Measurements from ENCODE around the gene HDGFL3.
"Not testable (repeated sequence)": the region's sequence is repeated elsewhere in the genome, so short reads cannot be mapped to it uniquely, and the experiment has no call there.

Gene HDGFL3

DNA sequence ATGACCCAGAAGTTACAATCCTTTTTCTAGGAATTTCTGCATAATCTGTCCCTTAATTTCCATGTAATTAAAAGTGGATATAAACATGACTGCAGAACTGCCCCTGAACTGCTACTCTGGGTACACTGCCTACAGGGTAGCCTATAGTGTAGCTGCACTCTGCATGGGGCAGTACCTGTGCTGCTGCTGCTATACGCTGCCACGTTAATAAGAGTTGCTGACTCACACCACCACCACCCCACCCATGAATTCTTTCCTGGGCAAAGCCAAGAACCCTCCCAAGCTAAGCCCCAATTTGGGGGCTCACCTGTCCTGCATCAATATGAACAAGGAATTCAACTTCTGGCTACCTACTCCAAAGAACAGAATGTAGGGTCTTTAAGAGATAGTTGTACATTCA, 13.9 kb downstream of the HDGFL3 start:
- no peak for DNase-seq

- DNase-seq: no peak
Measured at GRCh38 chr15:83192742-83193141, 14.9 kb downstream of the HDGFL3 start.

- no peak for DNase-seq
Measured at GRCh38 chr15:83190450-83190849, 17.2 kb downstream of the HDGFL3 start.

DNA sequence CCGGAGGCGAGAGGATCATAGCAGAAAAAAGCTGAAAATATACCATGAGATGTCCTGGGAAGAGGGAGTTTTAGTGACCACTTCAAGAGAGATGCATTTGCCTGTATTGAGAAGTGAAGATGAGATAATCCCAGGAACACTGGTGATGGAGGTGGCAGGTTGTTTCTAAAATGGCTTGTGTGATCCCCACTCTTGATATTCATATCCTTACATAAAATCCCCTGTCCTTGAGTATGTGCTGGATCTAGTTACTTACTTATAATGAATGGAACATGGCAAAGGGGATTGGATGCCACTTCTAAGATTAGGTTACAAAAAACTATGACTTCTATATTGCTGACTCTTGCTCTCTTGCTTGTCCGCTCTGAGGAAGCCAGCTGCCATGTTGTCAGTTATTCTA, 22.1 kb downstream of the HDGFL3 start:
- no peak for DNase-seq

GRCh38 chr15:83178869-83179325, 28.7 kb downstream of the HDGFL3 start:
- no peak for DNase-seq

DNA sequence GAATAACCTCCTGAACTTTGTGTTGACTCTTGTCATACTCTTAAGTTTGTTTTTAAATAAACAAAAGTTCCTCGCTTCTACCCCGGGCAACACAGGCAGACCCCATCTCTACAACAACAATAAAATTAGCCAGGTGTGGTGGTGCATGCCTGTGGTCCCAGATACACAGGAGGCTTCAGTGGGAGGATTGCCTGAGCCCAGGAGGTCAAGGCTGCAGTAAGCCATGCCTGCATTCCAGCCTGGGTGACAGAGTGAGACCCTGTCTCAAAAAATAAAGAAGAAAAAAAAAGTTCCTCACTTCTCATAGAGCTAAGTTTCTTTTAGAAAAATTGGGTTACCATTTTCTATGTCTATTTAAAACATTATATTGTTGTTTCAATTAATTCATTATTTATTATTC, 29.2 kb downstream of the HDGFL3 start:
- no peak for DNase-seq

DNA sequence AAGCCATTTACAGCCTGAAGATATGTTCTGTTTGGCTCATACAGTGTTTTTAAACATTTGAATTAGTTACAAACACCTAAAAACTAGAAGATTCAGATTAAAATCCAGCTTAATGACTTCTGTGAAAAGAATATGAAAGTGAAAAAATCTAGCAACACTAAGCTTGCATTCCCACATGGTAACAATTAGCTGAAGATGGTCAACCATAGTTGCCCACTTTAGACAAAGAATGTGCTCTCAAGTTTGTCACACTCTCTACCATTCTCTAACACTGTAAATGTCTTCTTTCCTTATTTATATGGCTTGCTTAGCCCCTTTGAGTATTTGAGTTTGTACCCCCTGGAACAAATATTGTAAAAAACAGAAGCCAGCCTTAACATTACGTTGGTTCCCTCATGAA, 32.7 kb downstream of the HDGFL3 start:
- DNase-seq: no peak

DNA sequence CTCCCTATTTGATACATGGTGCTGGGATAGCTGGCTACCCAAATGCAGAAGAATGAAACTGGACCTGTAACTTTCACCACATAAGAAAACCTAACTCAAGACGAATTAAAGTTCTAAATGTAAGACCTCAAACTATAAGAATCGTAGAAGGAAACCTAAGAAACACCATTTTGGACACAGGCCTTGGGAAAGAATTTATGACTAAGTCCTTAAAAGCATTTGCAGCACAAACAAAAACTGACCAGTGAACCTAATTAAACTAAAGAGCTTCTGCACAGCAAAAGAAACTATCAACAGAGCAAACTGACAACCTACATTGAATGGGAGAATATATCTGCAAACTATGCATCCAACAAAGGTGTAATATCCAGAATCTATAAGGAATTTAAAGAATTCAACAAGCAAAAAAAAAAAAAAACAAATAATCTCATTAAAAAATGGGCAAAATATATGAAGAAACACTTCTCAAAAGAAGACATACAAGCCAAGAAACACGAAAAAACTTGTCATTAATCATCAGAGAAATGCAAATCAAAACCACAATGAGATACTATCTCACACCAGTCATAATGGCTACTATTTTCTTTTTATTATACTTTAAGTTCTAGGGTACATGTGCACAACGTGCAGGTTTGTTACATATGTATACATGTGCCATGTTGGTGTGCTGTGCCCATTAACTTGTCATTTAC, 37.0 kb downstream of the HDGFL3 start:
- no peak for DNase-seq

- not testable (repeated sequence) for DNase-seq
Measured at GRCh38 chr15:83169576-83169975, 38.0 kb downstream of the HDGFL3 start.

GRCh38 chr15:83166830-83167229, 40.8 kb downstream of the HDGFL3 start:
- no peak for DNase-seq

DNA sequence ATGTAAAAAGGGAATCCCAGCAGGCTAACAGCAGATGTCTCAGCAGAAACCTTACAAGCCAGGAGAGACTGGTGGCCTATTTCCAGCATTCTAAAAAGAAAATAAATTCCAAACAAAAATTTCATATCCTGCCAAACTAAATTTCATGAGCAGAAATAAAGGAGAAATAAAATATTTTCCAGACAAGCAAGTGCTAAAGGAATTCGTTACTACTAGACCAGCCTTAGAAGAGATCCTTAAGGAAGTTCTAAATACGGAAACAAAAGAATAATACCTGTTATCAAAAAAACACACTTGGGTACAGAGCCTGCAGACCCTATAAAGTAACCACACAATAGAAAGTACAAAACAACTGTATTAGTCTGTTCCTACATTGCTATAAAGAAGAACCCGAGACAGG, 41.4 kb downstream of the HDGFL3 start:
- no peak for DNase-seq

GRCh38 chr15:83164771-83165404, 42.7 kb downstream of the HDGFL3 start:
- no peak for DNase-seq

- DNase-seq: no peak
Measured at GRCh38 chr15:83164111-83164770, 43.4 kb downstream of the HDGFL3 start.

DNA sequence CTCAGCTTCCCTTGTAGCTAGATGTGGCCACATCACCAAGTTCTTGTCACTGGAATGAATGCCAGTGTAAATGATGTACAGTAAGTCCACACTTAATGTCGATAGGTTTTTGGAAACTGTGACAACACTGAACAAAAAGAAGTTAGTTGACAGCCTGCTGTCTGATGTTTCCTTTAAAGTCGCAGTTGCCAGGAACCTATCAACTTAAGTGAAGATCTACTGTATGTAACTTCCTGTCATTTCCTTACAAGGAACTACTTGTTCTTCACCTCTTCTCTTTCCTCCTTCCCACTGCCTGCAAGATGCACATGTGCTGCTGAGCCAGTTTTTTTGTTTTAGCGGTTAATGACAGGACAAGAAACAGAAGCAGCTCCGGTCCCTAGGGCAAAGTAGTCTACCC, 44.6 kb downstream of the HDGFL3 start:
- DNase-seq: no peak

GRCh38 chr15:83160741-83161140, 46.9 kb downstream of the HDGFL3 start:
- no peak for DNase-seq

GRCh38 chr15:83158393-83158792, 49.2 kb downstream of the HDGFL3 start:
- DNase-seq: no peak

GRCh38 chr15:83155942-83156341, 51.7 kb downstream of the HDGFL3 start:
- no peak for DNase-seq

DNA sequence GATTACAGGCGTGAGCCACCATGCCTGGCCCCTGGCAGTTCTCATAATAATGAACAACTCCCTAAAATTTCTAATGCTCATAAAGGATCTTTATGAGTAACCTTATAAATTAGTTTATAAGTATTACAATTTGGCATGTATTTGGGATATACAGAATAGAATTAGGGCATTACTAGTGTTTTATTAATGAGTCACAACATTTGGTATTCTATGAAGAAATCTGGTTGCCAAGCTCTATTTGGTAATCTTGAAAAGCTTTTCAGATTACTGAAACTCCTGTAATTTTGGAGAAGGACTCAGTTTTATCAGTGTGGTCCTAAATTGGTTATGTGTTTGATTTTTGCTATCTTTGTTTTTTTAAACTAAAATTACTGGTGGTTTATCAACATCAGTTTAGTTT, 54.3 kb downstream of the HDGFL3 start:
- no peak for DNase-seq

GRCh38 chr15:83144771-83145170, 62.9 kb downstream of the HDGFL3 start:
- DNase-seq: no peak

GRCh38 chr15:83142151-83142550, 65.5 kb downstream of the HDGFL3 start:
- not testable (repeated sequence) for DNase-seq

DNA sequence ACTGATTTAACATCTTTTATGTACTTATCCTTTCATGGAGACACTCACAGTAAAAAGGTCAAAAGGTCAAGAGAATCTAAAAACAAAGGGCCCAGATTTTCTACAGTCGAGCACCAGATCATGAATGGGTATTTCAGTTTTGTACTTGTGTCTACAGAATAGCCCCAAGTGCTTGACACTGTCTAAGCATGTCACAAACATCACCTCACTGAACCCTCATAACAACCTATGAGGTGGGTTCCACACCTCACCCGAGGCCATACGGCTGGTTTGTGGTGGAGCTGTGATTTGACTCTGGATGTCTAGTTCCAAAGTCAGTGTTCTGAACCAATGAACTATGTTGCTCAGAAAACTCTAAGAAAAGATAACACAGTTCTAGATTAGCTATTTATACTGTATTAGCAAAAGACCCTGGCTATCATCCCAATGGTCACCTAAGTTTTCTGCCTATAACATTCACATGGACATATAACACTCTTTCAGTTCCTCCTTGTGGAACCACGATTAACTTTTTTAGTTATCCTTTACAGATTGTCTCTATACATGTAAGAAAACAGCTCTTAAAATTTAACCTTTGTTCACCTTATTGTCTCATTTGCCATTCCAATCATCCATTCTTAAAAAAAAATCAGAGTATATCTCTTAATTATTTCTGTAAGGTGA, 74.6 kb downstream of the HDGFL3 start:
- no peak for DNase-seq

DNA sequence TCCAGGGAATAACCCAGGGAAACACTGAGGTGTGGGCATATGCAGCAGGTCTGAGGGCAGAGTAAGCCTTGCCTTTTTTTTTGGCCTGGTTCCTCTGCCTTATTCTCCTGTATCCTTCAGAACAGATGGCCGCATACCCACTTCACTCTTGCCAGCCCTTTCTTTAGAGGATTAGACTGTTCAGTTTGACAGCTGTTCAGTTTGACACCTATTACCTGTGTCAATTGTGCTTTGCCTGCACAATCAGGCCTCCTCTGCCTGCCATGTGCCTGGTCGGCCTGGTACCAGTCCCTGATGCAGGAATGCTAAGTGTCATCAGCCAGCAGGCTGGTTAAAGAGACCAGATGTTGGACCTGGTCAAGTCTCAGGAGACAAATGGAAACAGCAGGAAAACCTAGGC, 77.8 kb downstream of the HDGFL3 start:
- DNase-seq: no peak

- DNase-seq: no peak
Measured at GRCh38 chr15:83127547-83128150, 80.0 kb downstream of the HDGFL3 start.

All from activated gamma-delta T cell (primary cell).